ENCODE results near the gene EXT2. TPM values are rescaled to one million over a fixed set of nuclear protein-coding genes. Genes with fewer than 3 reads are reported as not detected.

EXT2 gene
- polyA plus RNA-seq, 1 of the 3 experiments (the other 2 are of a cell fraction): 92.9 TPM

DNA sequence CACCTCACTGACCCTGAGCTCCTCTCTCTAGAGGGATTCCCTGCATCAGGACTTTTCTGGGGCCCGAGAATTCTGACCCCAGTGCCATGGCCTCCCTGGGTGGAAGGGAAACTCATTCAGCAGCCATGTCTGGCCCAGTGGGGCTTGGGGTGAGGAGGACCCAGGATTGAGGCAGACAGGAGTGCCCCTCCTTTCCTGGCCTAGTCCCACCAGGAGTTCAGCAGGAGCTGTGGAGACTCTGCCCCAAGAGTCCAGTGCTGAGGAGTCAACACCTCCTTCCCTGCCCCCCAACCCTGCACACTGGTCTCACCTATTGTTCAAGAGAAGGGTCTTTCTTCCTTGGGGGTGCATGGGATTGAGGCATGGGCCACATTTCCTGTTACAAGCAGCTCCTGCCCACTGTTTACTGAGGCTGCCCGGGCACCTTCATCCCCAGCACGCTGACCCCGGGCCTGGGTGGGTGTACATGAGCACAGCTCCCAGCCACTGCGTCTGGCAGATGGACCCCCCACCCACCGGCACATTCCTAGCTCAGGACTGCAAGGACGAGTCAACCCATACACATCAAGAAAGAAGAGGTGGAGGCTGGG, 180.6 kb downstream of the EXT2 start:
- Histone ChIP-seq H4K20me1 (ENCODE audit: insufficient read depth) (no peaks in the 10 kb centered on the region), H3K4me2 (no peak overlapping the region), H3K9me2 (no peaks in the 10 kb centered on the region), H2AFZ (ENCODE audit: low read depth) (no peak overlapping the region), H3K27ac (ENCODE audit: low read depth in 2 of 2, low read length in 1 of 2) (no peak overlapping the region), H3K79me2 (ENCODE audit: insufficient read depth) (no peaks in the 10 kb centered on the region), H3F3A (replicated peaks; ENCODE audit: insufficient read depth) (no peaks in the 10 kb centered on the region), H3K9ac (no peak overlapping the region), H3K4me3 (ENCODE audit: low read depth in 2 of 2, low read length in 1 of 2) (no peak overlapping the region), H3K27me3 (ENCODE audit: insufficient read depth) (no peaks in the 10 kb centered on the region), H3K4me1 (ENCODE audit: control insufficient read depth in 1 of 2, insufficient read depth in 2 of 2, low read depth in 1 of 2, low read length in 1 of 2) (peaks cover 0 to 10% of the 10 kb centered on the region in 2 experiments; a peak in 1 of 4 replicates), H3K36me3 (replicated peaks in 1 of 2; ENCODE audit: control insufficient read depth in 1 of 2, insufficient read depth in 2 of 2, low read length in 1 of 2) (no peaks in the 10 kb centered on the region), H3K9me3 (no peaks in the 10 kb centered on the region)
- WGBS (ENCODE audit: low lambda C conversion rate): 60% methylated on average over 6 of the region's 7 CpGs
- DNase-seq: no peak
- TF ChIP-seq JUND (IDR thresholded peaks at IDR 0.05): no peak
- TF ChIP-seq EP300 (IDR thresholded peaks at IDR 0.05; ENCODE audit: borderline replicate concordance in 1 of 2, low read depth in 1 of 2, low read length in 1 of 2): no peak
- no peak for TF ChIP-seq FOXJ3 (CRISPR knock-in tag; IDR thresholded peaks at IDR 0.05)
- no peak for TF ChIP-seq GABPA (IDR thresholded peaks at IDR 0.05; ENCODE audit: low read depth)
- no peak for TF ChIP-seq TAF1 (IDR thresholded peaks at IDR 0.05; ENCODE audit: borderline replicate concordance, low read depth, low read length)
- TF ChIP-seq NRF1 (IDR thresholded peaks at IDR 0.05; ENCODE audit: low read depth, low read length): no peak
- TF ChIP-seq FOSL2 (IDR thresholded peaks at IDR 0.05; ENCODE audit: borderline replicate concordance, low read depth): no peak
- TF ChIP-seq TEAD4 (IDR thresholded peaks at IDR 0.05; ENCODE audit: borderline replicate concordance, insufficient read depth): no peak
- TF ChIP-seq, protein P1, sequence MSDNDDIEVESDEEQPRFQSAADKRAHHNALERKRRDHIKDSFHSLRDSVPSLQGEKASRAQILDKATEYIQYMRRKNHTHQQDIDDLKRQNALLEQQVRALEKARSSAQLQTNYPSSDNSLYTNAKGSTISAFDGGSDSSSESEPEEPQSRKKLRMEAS (IDR thresholded peaks at IDR 0.05; ENCODE audit: low read depth): no peak
- no peak for TF ChIP-seq IRF3 (IDR thresholded peaks at IDR 0.05; ENCODE audit: low read depth, low read length)
- no peak for TF ChIP-seq PBX3 (IDR thresholded peaks at IDR 0.05)
- no peak for TF ChIP-seq MXI1 (IDR thresholded peaks at IDR 0.05; ENCODE audit: low read depth, low read length)
- no peak for TF ChIP-seq SMC3 (IDR thresholded peaks at IDR 0.05; ENCODE audit: low read depth, low read length)
- TF ChIP-seq RFX5 (IDR thresholded peaks at IDR 0.05; ENCODE audit: low read length): no peak
- TF ChIP-seq RXRA (IDR thresholded peaks at IDR 0.05; ENCODE audit: borderline replicate concordance, low read depth): no peak
- TF ChIP-seq YY1 (IDR thresholded peaks at IDR 0.05; ENCODE audit: low read depth): no peak
- no peak for TF ChIP-seq RAD21 (IDR thresholded peaks at IDR 0.05; ENCODE audit: low read length)
- ChIA-PET POLR2A (no interaction called here), CTCF (interaction anchor here (0.9 to 4.1 kb wide), 5 partner anchors 10 to 660 kb away, joined by 3 to 27 read pairs (median 8); no protein-coding TSS in a partner anchor)
